ENCODE measurements around the gene TSFM.

- TF ChIP-seq CTCF (IDR thresholded peaks at IDR 0.05) (no peak), POLR2A (IDR thresholded peaks at IDR 0.05) (no peak)
Observed at GRCh38 chr12:57765698-57766463, 16.7 kb upstream of the TSFM start.

Data from vagina (tissue), 2 donors.